Skeletal muscle satellite cell (primary cell): ENCODE measurements around the gene TSFM. TPM values are rescaled to one million over a fixed set of nuclear protein-coding genes. Genes with fewer than 3 reads are reported as not detected.

Experiments
- H3K27me3 ChIP-seq: 2 replicates; pipeline ENCODE4 v1.7.0; 2013; ENCODE audit warnings: low read length; ENCODE audit not compliant: control insufficient read depth, insufficient read depth
- H3K36me3 ChIP-seq: 2 replicates; pipeline ENCODE4 v1.7.0; 2013; ENCODE audit warnings: mild to moderate bottlenecking, control low read depth, low read length; ENCODE audit not compliant: insufficient read depth
- H3K4me1 ChIP-seq: 2 replicates; pipeline ENCODE4 v1.7.0; 2013; ENCODE audit warnings: low read length; ENCODE audit not compliant: control insufficient read depth, insufficient read depth
- H3K4me2 ChIP-seq: 2 replicates; pipeline ENCODE4 v1.7.0; 2013; ENCODE audit warnings: mild to moderate bottlenecking, low read length
- H3K4me3 ChIP-seq: 2 replicates; pipeline ENCODE4 v1.7.0; 2013; ENCODE audit warnings: low read length
- H3K9ac ChIP-seq: 2 replicates; pipeline ENCODE4 v1.7.0; 2013; ENCODE audit warnings: mild to moderate bottlenecking, low read depth, low read length, moderate library complexity
- H3K9me3 ChIP-seq: replicated peaks from 2 replicates; pipeline ENCODE4 v1.7.0; 2013; ENCODE audit warnings: mild to moderate bottlenecking, control low read depth, low read length
- small RNA-seq: library from RNA; depleted of rRNA; stranded (forward); fragments of <200 nt; gene quantifications from one replicate; pipeline ENCODE3, GENCODE V24; 2012

Gene TSFM

GRCh38 chr12:57844709-57845477 lies 62.3 kb downstream of the TSFM start:
- Histone ChIP-seq H3K36me3 (no peaks in the 10 kb centered on the region), H3K4me3 (peak overlapping the region; percentile 99), H3K9ac (peak overlapping the region; percentile 99), H3K4me1 (peaks cover 48% of the 10 kb centered on the region), H3K27me3 (no peaks in the 10 kb centered on the region), H3K4me2 (peak overlapping the region; percentile 92), H3K9me3 (no peaks in the 10 kb centered on the region)

- Histone ChIP-seq H3K4me3 (peak overlapping the region; percentile 99), H3K4me2 (peak overlapping the region; percentile 92), H3K9me3 (no peaks in the 10 kb centered on the region), H3K27me3 (peaks cover 5% of the 10 kb centered on the region), H3K4me1 (peaks cover 42% of the 10 kb centered on the region), H3K36me3 (no peaks in the 10 kb centered on the region), H3K9ac (peak overlapping the region; percentile 99)
Observed at GRCh38 chr12:57845478-57846284, 63.1 kb downstream of the TSFM start.

- Histone ChIP-seq H3K9me3 (no peaks in the 10 kb centered on the region), H3K4me2 (peak overlapping the region; percentile 92), H3K36me3 (no peaks in the 10 kb centered on the region), H3K27me3 (peaks cover 9% of the 10 kb centered on the region), H3K4me1 (peaks cover 36% of the 10 kb centered on the region), H3K9ac (peak overlapping the region; percentile 99), H3K4me3 (peak overlapping the region; percentile 99)
Observed at GRCh38 chr12:57846285-57846576, 63.6 kb downstream of the TSFM start.

GRCh38 chr12:57846577-57847319 lies 64.2 kb downstream of the TSFM start, which contains the start of gene CTDSP2:
Gene CTDSP2 (minus strand): TSS chr12:57846729. CDS start chr12:57846435, 294 bp downstream.
- peaks cover 31% of the 10 kb centered on the region for H3K4me1 ChIP-seq
- peak within 1 kb of the TSS; percentile 99 for H3K9ac ChIP-seq
- H3K9me3 ChIP-seq, result no peaks in the 10 kb centered on the region
- peak within 1 kb of the TSS; percentile 99 for H3K4me3 ChIP-seq
- H3K27me3 ChIP-seq, result peaks cover 14% of the 10 kb centered on the region
- peak within 1 kb of the TSS; percentile 92 for H3K4me2 ChIP-seq
- no peaks in the 10 kb centered on the region for H3K36me3 ChIP-seq

Small RNAs within 50 kb of the gene (small RNA-seq; reads per million reads assigned to genes)
- gene MIR26A2, result 1.5 reads per million, percentile 52 among the genes with 10 or more reads in this experiment
- not detected for gene RNU6-1083P
